Raji (cell line): ENCODE measurements around the gene CASKIN2.

ENCODE experiments used
- POLR2A ChIP-seq: IDR thresholded peaks from 2 replicates; pipeline ENCODE4 v1.6.1; 2011; ENCODE audit warnings: low read depth, low read length, control low read depth; ENCODE audit not compliant: insufficient read depth

CASKIN2 gene

GRCh38 chr17:75504347-75505151, 10.8 kb downstream of the CASKIN2 start:
- no peak for TF ChIP-seq POLR2A

DNA sequence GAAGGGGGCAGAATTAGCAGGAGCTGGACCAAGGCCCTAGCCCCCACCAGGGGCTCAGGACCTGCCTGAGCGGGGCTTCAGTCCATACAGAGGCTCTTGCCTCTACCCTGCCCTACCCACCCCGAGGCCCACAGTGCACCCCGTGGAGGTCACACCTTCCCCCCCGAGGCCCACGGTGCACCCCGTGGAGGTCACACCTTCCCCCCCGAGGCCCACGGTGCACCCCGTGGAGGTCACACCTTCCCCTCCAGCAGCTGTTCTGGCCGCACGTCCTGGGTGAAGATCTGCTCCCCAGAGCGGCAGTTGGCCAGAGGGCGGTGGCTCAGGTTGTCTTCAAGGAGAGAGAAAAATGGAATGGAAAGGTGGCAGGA, 11.4 kb downstream of the CASKIN2 start:
- TF ChIP-seq POLR2A: no peak

DNA sequence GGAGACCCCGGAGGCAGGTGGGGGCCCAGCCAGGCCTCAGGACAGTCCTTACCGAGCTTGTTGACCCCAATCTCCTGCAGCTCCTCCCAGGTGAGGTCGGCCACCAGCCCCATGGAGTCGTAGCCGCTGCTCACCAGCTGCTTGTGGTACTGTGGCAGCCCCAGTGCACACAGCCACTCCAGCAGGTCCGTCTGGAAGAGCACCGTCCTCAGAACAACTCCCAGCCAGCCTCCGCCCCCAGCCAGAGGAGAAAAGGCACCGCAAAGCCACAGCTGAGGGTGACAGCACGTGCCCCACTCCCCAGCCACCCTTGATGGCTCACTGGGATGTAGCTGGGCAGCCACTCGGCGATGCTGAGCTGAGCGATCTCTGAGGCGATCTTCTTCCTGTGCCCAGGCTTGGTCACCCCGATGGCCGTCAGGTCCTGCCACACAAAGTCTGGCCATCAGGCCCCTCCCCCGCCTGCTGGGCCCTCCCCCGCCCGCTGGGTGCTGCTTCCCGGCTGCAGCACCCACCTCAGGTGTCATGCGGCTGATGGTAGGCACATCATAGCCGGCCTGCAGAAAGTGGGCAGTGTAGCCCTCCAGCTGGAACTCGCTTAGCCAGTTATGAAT, 11.9 kb downstream of the CASKIN2 start:
- TF ChIP-seq POLR2A: no peak

GRCh38 chr17:75502721-75503329, 12.5 kb downstream of the CASKIN2 start:
- no peak for TF ChIP-seq POLR2A

DNA sequence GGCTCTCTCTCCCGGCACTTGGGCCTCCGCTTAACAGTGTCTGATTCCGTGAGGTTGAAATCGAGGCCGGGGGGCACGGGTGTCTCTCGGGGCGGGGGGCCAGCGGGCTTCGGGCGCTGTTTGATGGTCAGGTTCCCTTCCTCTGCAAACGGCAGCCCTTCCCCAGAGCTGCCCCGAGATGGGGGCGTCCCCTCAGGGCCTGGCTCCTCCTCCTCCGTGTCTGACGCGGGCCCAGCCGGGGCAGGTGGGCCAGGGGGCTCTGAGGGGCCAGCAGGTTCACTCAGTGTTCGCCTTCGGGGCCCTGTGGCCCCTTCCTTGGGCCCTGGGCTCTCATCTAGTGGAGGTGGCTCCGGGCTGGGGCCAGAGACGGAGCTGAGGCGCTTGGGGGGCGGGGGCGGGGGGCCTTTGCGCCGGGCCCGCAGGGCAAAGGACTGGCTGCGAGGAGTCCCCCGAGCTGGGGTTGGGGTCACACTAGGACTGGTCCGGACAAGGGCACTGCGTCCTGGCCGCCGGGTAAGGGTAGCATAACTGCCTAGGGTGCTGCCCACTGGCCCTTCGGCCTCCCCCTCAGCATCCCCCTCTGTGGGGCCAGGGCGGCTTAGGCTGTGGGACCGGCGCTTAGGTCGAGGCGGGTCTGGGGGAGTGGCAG, 13.1 kb downstream of the CASKIN2 start:
- TF ChIP-seq POLR2A: no peak

GRCh38 chr17:75501378-75502071, 13.8 kb downstream of the CASKIN2 start:
- no peak for TF ChIP-seq POLR2A

DNA sequence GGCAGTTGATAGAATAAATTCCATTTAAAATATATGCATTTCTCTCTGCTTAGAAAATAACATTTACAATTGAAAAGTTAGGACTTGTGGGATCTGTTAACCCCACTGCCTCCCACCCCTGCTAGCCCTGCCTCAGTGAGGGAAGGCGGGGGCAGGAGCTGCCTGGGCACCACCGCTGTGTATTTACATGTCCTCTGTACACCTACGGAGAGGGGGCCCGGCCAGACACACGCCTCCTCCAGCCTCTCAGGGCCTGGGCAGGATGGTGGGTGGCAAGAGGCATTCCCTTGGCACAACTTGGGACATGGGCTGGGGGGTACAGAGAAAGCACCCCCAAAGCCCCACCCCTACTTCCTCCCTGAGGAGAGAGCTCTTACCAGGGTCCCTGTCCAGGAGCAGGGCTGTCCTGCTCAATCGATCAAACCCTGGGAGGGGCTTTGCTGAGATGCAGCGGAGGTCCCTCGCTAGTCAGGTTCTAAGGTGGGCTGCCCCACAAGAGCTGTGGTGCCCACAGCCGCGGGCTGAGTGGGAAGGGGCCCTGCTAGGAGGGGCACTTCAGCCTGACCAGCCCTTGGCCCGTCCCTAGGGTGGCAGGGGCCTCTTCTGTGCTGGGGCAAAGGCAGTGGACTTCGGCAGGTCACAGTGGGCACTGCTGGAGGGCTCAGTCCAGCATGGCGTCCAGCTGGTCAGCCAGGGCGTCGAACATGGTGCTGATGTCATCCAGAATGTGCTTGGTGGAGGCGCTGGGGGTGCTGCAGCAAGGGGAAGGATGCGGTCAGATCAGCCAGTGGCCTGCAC, 14.7 kb downstream of the CASKIN2 start:
- TF ChIP-seq POLR2A: no peak

DNA sequence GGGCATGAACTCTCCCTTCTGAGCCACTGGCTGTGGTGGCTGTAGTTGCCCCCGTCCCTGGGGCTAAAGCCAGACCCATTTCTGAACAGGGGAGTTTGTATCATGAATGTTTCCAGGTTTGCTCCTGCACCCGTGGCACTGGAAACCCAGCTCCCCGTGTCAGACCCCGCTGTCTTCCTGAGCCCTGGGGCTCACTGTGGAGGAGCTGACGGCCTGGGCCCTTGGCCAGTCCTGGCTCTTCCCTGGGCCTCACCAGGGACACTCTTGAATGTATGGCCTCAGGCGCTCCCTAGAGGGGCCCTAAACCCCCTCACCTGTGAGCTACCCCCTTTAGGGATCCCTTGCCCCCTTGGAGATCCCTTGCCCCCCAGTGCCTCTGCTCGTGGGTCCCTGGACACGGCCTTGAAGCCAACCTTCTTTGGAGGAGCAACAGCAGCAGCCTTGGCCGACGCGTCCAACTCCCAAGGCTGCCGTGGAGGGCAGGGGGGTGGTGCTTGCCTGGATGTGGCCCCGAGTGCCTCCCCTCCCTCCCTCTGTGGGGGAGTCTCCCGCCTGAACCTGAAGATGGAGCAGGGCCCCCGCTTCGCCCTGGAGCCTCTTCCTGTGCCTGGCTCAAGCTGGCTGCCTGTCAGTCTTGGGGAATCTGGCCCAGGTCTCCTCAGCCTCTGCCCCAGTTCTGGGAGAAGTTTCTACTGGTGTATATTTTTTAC, 15.9 kb downstream of the CASKIN2 start:
- TF ChIP-seq POLR2A: no peak

- no peak for TF ChIP-seq POLR2A
These were observed 16.6 kb downstream of the CASKIN2 start for GRCh38 chr17:75498726-75499213.

DNA sequence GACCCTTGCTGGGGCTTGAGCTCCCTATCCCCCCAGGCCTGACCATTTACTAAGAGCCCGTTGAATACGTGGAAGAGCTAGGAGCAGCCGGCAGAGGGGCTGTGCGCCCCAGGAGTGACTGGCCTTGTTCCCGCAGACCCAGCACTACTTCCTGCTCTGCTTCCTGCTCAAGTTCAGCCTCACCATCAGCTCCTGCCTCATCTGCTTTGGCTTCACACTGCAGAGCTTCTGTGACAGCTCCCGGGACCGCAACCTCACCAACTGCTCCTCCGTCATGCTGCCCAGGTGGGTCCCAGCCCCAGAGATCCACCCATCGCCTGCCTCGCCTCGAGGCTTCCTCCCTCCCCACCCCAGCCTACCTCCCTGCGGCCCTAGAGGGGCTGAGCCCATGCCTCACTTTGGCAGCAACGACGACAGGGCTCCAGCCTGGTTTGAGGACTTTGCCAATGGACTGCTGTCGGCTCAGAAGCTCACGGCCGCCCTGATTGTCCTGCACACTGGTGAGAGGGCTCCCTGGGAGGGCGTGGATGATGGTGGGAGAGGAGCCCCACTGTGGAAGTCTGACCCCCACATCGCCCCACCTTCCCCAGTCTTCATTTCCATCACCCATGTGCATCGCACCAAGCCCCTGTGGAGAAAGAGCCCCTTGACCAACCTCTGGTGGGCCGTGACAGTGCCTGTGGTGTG, 17.2 kb downstream of the CASKIN2 start:
- no peak for TF ChIP-seq POLR2A

DNA sequence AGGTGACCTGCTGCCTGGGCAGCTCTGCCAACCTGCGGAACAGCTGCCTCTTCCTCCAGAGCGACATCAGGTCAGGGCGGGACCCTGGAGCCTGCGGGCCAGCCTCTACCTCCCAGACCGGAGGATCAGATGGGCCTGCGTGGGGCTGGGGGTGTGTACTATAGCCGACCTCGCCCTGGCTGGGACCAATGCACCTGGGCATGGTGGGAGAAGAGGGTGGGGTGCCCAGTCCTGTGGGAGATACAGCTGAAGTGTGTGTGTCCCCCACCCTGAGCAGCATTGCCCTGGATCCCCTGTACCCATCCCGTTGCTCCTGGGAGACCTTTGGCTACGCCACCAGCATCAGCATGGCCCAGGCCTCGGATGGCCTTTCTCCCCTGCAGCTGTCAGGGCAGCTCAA, 19.3 kb downstream of the CASKIN2 start:
- no peak for TF ChIP-seq POLR2A

- no peak for TF ChIP-seq POLR2A
These were observed 20.9 kb downstream of the CASKIN2 start for GRCh38 chr17:75494326-75494877.
